HL-60 (cell line): Measurements from ENCODE around the gene ALDH1L1.

ENCODE experiments used
- GABPA ChIP-seq: IDR thresholded peaks from 2 replicates; pipeline ENCODE4 v1.6.1; 2012; ENCODE audit warnings: low read depth
- POLR2AphosphoS5 ChIP-seq: IDR thresholded peaks from 2 replicates; pipeline ENCODE4 v1.6.1; 2012; ENCODE audit warnings: low read depth
- REST ChIP-seq: IDR thresholded peaks from 2 replicates; pipeline ENCODE4 v1.6.1; 2012; ENCODE audit warnings: low read depth; ENCODE audit not compliant: insufficient replicate concordance
- SPI1 ChIP-seq: IDR thresholded peaks from 2 replicates; pipeline ENCODE4 v1.6.1; 2012; ENCODE audit warnings: low read depth, mild to moderate bottlenecking, borderline replicate concordance
- TF ChIP-seq, protein P1 (sequence below): IDR thresholded peaks from one replicate; pipeline ENCODE4 v1.5.1; 2011; ENCODE audit warnings: low read length, control low read depth, inconsistent platforms; ENCODE audit not compliant: insufficient read depth

DNA sequence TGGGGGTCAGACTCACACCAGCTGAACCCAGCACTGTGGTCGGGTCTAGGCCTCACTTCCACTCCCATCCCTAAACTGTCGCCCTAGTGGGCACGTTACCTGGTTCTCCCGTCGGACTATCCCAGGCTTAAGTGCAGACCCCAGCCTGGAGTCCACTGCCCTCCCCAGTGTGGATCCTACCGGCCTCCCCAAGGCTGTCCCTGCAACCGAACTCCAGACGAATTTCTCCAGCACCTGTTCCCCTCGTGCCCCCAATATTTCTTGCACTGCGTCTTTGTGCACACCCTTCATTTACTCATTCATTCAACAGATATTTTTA, 122.9 kb downstream of the ALDH1L1 start:
- TF ChIP-seq POLR2AphosphoS5 (no peak), GABPA (no peak), SPI1 (no peak), REST (no peak)
- TF ChIP-seq, protein P1, sequence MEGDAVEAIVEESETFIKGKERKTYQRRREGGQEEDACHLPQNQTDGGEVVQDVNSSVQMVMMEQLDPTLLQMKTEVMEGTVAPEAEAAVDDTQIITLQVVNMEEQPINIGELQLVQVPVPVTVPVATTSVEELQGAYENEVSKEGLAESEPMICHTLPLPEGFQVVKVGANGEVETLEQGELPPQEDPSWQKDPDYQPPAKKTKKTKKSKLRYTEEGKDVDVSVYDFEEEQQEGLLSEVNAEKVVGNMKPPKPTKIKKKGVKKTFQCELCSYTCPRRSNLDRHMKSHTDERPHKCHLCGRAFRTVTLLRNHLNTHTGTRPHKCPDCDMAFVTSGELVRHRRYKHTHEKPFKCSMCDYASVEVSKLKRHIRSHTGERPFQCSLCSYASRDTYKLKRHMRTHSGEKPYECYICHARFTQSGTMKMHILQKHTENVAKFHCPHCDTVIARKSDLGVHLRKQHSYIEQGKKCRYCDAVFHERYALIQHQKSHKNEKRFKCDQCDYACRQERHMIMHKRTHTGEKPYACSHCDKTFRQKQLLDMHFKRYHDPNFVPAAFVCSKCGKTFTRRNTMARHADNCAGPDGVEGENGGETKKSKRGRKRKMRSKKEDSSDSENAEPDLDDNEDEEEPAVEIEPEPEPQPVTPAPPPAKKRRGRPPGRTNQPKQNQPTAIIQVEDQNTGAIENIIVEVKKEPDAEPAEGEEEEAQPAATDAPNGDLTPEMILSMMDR: no peak
